Measurements from ENCODE around the gene PAQR7. TPM values are rescaled to one million over a fixed set of nuclear protein-coding genes. Genes with fewer than 3 reads are reported as not detected.
"Not testable (repeated sequence)": the region's sequence is repeated elsewhere in the genome, so short reads cannot be mapped to it uniquely, and the experiment has no call there.

The PAQR7 gene
- total RNA-seq, 2 donors from 2014 or later = 3.0 to 4.4 TPM

DNA sequence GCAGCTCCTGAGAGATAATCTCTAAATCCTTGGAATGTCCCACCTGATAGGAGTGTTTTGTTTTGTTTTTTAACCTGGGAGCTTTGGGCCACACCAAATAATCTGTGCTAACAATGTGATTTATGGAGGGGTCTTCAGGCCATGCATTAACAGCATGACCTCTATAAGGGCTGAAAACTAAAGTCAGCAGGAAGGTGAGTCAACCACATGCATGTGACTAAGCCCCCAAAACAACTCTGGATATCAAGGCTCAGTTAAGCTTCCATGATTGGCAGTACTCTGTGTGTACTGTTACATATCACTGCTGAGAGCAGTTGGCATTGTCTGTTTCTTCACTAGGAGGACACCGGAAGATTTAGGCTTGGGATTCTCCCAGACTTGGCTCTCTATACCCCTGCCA lies 27.0 kb downstream of the PAQR7 start:
- no peaks in the 10 kb centered on the region for H3K4me1 ChIP-seq
- no peak overlapping the region for H3K27ac ChIP-seq
- no peaks in the 10 kb centered on the region for H3K36me3 ChIP-seq (replicated peaks in 1 of 2; ENCODE audit: insufficient read depth in 1 of 2, low read depth in 2 of 2)
- no peaks in the 10 kb centered on the region for H3K9me3 ChIP-seq
- H3K27me3 ChIP-seq = no peaks in the 10 kb centered on the region
- no peak overlapping the region for H3K4me3 ChIP-seq
- intact Hi-C loops (cut with DNase I) = no loop called here
- DNase-seq (no peak), ATAC-seq (no peak)
- TF ChIP-seq, protein P1, sequence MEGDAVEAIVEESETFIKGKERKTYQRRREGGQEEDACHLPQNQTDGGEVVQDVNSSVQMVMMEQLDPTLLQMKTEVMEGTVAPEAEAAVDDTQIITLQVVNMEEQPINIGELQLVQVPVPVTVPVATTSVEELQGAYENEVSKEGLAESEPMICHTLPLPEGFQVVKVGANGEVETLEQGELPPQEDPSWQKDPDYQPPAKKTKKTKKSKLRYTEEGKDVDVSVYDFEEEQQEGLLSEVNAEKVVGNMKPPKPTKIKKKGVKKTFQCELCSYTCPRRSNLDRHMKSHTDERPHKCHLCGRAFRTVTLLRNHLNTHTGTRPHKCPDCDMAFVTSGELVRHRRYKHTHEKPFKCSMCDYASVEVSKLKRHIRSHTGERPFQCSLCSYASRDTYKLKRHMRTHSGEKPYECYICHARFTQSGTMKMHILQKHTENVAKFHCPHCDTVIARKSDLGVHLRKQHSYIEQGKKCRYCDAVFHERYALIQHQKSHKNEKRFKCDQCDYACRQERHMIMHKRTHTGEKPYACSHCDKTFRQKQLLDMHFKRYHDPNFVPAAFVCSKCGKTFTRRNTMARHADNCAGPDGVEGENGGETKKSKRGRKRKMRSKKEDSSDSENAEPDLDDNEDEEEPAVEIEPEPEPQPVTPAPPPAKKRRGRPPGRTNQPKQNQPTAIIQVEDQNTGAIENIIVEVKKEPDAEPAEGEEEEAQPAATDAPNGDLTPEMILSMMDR (IDR thresholded peaks at IDR 0.05) = no peak
- 67 to 80% methylated on average over 1 of the region's 1 CpG for WGBS, 2 donors

DNA sequence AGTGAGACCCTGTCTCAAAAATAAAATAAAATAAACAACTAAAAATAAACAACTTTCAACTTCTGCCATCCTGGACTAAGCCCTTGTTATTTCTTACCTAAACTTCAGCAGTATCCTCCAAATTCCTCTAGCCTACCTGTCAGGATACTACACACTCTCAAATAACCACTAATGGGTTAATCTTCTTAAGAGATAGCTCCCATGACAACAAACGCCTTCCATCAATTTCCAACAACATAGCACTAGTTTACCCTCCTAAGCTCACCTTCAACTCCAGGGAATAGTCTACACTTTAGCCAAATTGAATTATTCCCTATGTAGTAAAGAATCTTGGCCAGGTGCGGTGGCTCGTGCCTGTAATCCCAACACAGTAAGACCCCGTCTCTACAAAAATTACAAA lies 27.6 kb downstream of the PAQR7 start:
- ATAC-seq (no peak), DNase-seq (no peak)
- Histone ChIP-seq H3K4me3 (no peak overlapping the region), H3K36me3 (replicated peaks in 1 of 2; ENCODE audit: insufficient read depth in 1 of 2, low read depth in 2 of 2) (no peaks in the 10 kb centered on the region), H3K27ac (no peak overlapping the region), H3K4me1 (no peaks in the 10 kb centered on the region), H3K9me3 (no peaks in the 10 kb centered on the region), H3K27me3 (no peaks in the 10 kb centered on the region)
- 66% methylated on average over 4 of the region's 4 CpGs for WGBS, 2 donors
- TF ChIP-seq, protein P1 (IDR thresholded peaks at IDR 0.05) = no peak
- no peak for TF ChIP-seq POLR2A (IDR thresholded peaks at IDR 0.05)
- intact Hi-C loops (cut with DNase I) = no loop called here

DNA sequence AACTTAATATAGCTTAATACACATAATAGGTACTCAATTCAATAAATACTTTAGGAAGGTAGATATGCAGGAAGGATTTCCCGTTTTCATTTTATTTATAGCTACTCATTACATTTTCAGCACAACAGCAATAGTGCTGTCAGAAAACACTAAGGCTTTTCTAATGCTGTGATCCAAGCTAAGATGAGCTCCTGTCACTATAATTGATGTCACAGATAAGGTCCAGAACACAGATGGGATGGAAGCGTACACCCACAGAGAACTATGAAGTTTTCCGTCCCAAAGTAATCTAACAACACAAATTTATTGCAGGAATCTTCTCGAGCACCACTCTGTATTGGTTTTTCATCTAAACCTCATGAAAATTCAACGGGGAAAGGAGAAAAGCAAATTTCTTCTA lies 29.8 kb downstream of the PAQR7 start:
- H3K9me3 ChIP-seq = no peaks in the 10 kb centered on the region
- ATAC-seq (no peak), DNase-seq (no peak)
- H3K4me3 ChIP-seq = no peak overlapping the region
- WGBS, 2 donors = 79 to 85% methylated on average over 5 of the region's 5 CpGs
- intact Hi-C loops (cut with DNase I) = no loop called here
- H3K27ac ChIP-seq = no peak overlapping the region
- TF ChIP-seq, protein P1 (IDR thresholded peaks at IDR 0.05) = no peak
- TF ChIP-seq POLR2A (IDR thresholded peaks at IDR 0.05) = no peak
- no peaks in the 10 kb centered on the region for H3K4me1 ChIP-seq
- no peaks in the 10 kb centered on the region for H3K36me3 ChIP-seq (replicated peaks in 1 of 2; ENCODE audit: insufficient read depth in 1 of 2, low read depth in 2 of 2)
- no peaks in the 10 kb centered on the region for H3K27me3 ChIP-seq

DNA sequence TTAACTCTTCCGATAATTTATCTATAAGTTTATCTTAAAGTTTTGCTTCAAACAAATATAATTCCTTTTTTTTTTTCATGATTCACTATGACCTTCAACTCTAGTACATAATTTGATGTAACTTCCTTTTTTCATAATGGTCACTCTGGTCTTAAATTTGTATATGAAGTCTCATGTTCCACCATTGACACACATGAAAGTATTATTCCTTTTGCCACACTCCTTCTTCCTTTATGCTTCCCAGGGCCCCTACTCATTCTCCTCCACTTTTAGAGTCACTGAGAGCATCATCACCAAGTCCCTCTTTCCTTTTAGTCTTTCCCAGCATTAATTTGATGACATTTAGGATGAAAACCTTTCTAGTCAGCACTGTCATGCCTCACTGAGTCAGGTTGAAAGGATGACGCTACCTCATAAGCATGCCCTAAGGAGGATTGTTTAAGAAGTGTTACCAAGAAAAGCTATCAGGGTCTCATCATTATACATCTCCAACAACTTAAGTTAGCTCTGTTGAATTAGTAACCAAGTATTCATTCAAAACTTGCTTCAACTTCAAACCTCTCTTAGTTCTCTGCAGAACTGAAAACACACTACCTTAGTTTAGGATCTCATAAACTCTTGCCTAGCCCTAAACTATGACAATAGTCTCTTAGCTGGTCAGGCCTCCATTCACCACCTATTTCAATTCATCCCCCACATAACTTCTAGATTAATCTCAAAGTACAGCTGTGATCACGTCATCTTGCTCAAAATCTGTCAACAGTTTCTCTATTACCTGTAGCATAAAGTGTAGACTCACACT lies 30.8 kb downstream of the PAQR7 start:
- Histone ChIP-seq H3K4me1 (no peaks in the 10 kb centered on the region), H3K9me3 (no peaks in the 10 kb centered on the region), H3K27ac (no peak overlapping the region), H3K4me3 (no peak overlapping the region), H3K36me3 (replicated peaks in 1 of 2; ENCODE audit: insufficient read depth in 1 of 2, low read depth in 2 of 2) (no peaks in the 10 kb centered on the region), H3K27me3 (no peaks in the 10 kb centered on the region)
- intact Hi-C loops (cut with DNase I) = no loop called here
- DNase-seq (no peak), ATAC-seq (no peak)
- TF ChIP-seq, protein P1 (IDR thresholded peaks at IDR 0.05) = no peak
- TF ChIP-seq POLR2A (IDR thresholded peaks at IDR 0.05) = no peak
- WGBS, 2 donors = 69 to 79% methylated on average over 3 of the region's 3 CpGs

DNA sequence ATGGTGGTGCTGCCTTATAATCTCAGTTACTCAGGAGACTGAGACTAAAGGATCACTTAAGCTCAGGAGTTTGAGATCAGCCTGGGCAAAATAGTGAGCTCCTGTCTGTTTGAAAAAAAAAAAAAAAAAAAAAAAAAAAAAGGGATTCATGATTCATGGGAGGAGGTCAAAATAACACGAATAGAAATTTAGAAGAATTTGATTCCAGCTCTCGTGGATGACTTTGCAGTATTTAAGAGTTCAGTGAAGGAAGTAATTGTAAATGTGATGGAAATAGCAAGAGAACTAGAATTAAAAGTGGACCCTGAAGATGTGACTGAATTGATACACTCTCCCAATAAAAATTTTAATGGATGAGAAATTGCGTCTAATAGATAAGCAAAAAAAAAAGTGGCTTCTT lies 32.0 kb downstream of the PAQR7 start:
- intact Hi-C loops (cut with DNase I) = no loop called here
- TF ChIP-seq POLR2A (IDR thresholded peaks at IDR 0.05) = no peak
- TF ChIP-seq, protein P1 (IDR thresholded peaks at IDR 0.05) = no peak
- 83 to 88% methylated on average over 3 of the region's 3 CpGs for WGBS, 2 donors

DNA sequence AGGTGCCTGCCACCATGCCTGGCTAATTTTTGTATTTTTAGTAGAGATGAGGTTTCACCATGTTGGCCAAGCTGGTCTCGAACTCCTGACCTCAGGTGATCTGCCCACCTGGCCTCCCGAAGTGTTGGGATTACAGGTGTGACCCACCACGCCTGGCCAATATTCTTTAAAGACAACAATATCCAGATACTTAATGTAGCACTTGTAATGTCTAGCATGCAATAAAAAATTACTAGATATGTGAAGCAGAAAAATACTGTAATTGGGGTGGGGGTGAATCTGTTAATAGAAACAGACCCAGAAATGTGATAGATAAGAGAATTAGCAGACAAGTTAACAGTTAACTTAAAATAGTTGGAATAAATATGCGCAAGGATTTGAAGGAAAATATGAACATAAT lies 35.7 kb downstream of the PAQR7 start:
- 93 to 99% methylated on average over 4 of the region's 4 CpGs for whole genome bisulfite sequencing, 2 donors

More for the DNA sequence above, 32.0 kb downstream of the PAQR7 start:
- Histone ChIP-seq H3K4me3 (no peak overlapping the region), H3K27ac (no peak overlapping the region), H3K9me3 (no peaks in the 10 kb centered on the region), H3K4me1 (no peaks in the 10 kb centered on the region), H3K36me3 (replicated peaks in 1 of 2; ENCODE audit: insufficient read depth in 1 of 2, low read depth in 2 of 2) (no peaks in the 10 kb centered on the region), H3K27me3 (no peaks in the 10 kb centered on the region)
- ATAC-seq = no peak
- DNase-seq = no peak

More for the DNA sequence above, 35.7 kb downstream of the PAQR7 start:
- not testable (repeated sequence) for ATAC-seq; H3K4me1 ChIP-seq; H3K36me3 ChIP-seq (replicated peaks in 1 of 2; ENCODE audit: insufficient read depth in 1 of 2, low read depth in 2 of 2); H3K27me3 ChIP-seq; H3K4me3 ChIP-seq; H3K27ac ChIP-seq; H3K9me3 ChIP-seq; DNase-seq
- intact Hi-C loops (cut with DNase I) = loop anchor here (10.0 kb wide), 1 partner anchor 165 kb away; no protein-coding TSS in a partner anchor
